ENCODE results near the gene RAD51B. TPM values are rescaled to one million over a fixed set of nuclear protein-coding genes. Genes with fewer than 3 reads are reported as not detected.

RAD51B gene
- total RNA-seq, 1 donor = 22.4 TPM

DNA sequence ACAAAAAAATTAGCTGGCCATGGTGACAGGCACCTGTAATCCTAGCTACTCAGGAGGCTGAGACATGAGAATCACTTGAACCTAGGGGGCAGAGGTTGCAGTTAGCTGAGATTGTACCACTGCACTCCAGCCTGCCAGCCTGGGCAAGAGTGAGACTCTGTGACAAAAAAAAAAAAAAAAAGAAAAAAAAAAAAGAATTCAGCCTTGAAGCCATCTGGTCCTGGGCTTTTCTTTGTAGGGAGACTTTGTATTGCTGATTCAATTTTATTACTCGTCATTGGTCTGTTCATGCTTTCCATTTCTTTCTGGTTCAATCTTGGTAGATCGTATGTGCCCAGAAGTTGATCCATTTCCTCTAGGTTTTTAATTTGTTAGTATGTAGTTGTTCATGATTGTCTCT lies 243.1 kb downstream of the RAD51B start:
- DNase-seq (ENCODE audit: low read depth in 2 of 3, low spot score in 2 of 3) = no peak

GRCh38 chr14:68065322-68065721 lies 245.7 kb downstream of the RAD51B start:
- DNase-seq (ENCODE audit: low read depth in 2 of 3, low spot score in 2 of 3) = no peak

DNA sequence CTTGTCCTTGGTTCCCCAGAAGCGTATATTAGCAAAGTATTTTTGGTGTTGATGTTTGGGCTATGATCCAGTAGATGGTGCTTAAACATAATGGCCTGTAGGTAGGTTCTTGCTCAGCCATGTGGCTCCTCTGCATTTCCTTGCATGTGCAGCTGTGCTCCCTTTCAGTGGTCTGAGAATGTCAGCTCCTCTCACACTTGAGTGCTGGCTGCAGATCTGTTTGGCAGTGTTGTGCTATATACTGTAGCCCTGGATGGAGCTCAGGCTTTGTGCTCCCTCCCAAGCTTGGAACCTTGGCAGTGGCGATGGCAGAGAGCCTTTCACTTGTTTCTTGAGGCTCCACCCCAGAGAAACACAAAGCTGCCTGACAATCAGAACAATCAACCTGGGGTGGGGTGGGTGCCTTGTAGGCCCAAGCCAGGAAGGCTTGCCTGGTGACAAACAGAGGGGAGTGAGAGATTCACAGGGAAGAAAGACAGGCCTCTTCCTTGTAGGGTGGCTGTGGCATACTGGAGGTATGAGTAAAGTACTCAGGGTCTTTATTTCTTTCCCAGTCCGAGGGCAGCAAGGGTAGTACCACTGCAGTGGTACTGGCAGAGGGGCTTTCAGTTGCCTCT lies 255.3 kb downstream of the RAD51B start:
- no peak for DNase-seq (ENCODE audit: low read depth in 2 of 3, low spot score in 2 of 3)

GRCh38 chr14:68075382-68076029 lies 255.9 kb downstream of the RAD51B start:
- no peak for DNase-seq (ENCODE audit: low read depth in 2 of 3, low spot score in 2 of 3)

DNA sequence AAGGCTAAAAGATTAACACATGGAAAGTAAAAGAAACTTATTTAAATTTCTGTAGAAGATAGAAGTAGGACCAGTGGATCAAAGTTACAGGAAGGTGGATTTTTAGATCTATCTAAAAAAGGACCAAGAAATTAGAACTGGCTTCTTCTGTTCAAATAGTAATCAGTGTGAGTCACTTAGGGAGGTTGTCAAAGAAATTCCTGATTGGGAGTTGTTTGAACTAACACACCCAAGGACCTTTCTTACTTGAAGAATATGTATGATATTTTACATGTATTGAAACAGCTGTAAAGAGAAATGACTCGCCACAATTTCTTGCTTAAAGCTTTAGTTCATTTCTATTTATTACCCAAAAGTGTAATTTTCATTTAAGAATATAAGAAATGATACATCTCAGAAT lies 256.9 kb downstream of the RAD51B start:
- no peak for DNase-seq (ENCODE audit: low read depth in 2 of 3, low spot score in 2 of 3)

- no peak for DNase-seq (ENCODE audit: low read depth in 2 of 3, low spot score in 2 of 3)
Observed at GRCh38 chr14:68079941-68080697, 260.5 kb downstream of the RAD51B start.

- peak in 1 of 3 donors; percentile 39 for DNase-seq (ENCODE audit: low read depth in 2 of 3, low spot score in 2 of 3)
Observed at GRCh38 chr14:68081489-68081888, 261.9 kb downstream of the RAD51B start.

DNA sequence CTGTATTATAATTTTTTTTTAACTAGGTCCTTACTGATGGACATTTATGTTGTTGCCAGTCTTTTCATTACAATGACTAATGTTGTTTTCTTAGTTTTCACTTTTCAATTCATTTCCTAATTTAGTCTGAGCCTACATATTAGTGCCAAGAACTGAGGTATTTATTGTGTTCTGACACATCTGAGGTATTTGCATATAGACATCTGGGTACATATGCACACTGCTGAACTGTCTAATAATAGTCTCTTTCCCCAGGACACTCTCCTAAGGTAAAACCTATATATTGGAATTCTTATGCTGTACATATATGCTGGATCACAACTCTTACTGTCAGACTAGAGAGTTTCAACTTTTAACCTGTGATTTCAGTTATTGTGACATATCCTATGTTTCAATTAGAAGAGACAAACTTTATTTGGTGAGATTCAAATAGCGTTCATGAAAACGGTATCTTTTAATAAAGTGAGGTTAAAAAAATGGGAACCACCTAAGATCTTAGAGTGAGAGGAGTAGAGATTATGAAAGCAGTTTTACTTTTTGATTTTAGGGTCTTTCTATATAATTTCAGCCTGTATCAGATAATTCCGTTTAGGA lies 263.2 kb downstream of the RAD51B start:
- no peak for DNase-seq (ENCODE audit: low read depth in 2 of 3, low spot score in 2 of 3)

DNA sequence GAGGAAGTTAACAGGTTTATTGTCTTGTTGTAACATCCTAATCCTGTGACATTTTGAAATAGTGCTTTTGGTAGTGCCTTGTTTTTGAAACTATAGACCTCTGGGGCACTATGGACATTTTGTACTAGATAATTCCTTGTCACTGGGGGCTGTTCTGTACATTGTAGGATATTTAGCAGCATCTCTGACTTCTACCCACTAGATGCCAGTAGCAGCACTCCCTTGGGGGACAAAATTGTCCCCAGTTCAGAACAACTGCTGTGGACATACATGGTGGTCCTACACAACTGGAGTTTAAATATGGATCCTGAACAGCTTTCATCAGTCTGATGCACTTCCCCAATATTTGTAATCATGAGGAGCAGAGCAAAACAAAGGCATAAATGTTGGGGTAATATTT lies 264.7 kb downstream of the RAD51B start:
- peak in 1 of 3 donors; percentile 61 for DNase-seq (ENCODE audit: low read depth in 2 of 3, low spot score in 2 of 3)

DNA sequence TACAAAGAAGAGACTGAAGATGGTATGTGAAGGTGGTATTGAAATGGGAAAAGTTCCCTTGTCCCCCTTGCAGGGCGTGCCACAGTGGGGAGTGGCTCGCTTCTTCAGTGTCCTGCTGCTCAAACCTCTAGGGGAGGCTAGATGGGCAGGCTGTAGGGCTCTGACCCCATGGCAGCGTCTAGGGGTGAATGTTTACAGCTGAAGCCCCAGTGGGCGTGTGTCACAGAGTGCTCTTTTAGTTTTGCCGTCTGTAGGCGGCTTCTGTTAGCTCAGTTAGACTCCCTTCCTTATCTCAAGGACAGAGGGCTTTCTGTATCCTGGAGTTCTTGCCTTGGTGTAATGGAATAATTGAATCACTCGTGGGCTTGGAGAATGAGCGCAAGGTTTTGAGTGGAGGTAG lies 266.2 kb downstream of the RAD51B start:
- no peak for DNase-seq (ENCODE audit: low read depth in 2 of 3, low spot score in 2 of 3)

DNA sequence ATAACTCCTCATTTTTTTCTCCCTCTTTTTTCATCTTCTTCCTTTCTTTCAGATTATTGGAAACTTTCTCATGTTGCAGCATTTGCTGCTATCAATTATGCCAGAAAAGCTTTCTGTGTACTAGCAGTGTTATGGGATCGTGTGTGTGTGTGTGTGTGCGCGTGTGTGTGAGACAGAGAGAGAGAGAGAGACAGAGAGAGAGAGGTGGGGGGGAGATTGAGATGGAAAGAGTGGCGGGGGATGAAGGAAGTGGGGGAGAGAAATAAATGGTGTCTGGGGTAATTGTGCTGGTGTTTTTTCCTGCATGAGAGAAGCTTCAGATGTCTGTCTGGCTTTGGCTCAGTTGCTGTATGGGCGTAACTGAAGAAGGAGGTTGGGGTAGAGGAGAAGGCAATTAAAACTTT lies 268.9 kb downstream of the RAD51B start:
- peak in 1 of 3 donors; percentile 40 for DNase-seq (ENCODE audit: low read depth in 2 of 3, low spot score in 2 of 3)

GRCh38 chr14:68089146-68089731 lies 269.7 kb downstream of the RAD51B start:
- DNase-seq (ENCODE audit: low read depth in 2 of 3, low spot score in 2 of 3) = peak in 1 of 3 donors; percentile 25

GRCh38 chr14:68094158-68094557 lies 274.6 kb downstream of the RAD51B start:
- no peak for DNase-seq (ENCODE audit: low read depth in 2 of 3, low spot score in 2 of 3)

DNA sequence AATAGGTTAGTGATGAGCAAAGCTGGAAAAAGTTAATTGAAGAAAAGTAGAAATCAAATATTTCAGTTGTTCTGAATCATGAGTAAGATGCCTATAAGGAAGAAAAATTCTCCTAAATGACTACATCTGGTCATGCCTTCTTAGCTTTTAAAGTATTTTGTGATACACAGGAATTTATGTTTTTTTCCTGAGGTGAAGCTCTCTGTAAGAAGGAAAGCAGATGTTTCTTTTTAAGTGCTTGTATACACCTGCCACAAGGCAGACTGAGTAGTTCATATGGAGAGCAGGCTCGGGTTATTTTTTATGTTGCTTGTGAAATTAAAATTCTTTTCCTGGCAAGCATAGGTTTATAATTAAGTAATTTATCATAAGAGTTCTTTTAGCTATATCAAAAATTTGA lies 275.2 kb downstream of the RAD51B start:
- DNase-seq (ENCODE audit: low read depth in 2 of 3, low spot score in 2 of 3) = no peak

DNA sequence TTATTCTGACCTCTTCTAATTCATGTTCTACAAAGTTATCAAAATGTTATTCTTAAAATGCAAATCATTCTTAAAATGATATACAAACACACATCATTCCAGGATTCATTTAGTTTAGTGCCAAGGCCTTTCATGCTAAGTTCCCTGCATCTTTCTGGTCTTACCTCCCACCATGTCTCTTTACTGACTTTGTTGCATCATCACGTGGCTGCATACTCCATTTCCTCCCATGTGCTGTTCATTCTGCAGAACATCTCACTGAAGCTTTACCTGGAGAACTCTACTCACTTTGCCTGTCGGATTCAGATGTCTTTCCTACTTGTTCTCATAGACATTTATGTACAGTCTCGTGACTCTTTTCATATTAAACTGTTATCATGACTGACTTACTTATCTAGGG lies 278.1 kb downstream of the RAD51B start:
- no peak for DNase-seq (ENCODE audit: low read depth in 2 of 3, low spot score in 2 of 3)

GRCh38 chr14:68098834-68099233 lies 279.3 kb downstream of the RAD51B start:
- DNase-seq (ENCODE audit: low read depth in 2 of 3, low spot score in 2 of 3) = no peak

- DNase-seq (ENCODE audit: low read depth in 2 of 3, low spot score in 2 of 3) = no peak
Observed at GRCh38 chr14:68099495-68100045, 280.0 kb downstream of the RAD51B start.

DNA sequence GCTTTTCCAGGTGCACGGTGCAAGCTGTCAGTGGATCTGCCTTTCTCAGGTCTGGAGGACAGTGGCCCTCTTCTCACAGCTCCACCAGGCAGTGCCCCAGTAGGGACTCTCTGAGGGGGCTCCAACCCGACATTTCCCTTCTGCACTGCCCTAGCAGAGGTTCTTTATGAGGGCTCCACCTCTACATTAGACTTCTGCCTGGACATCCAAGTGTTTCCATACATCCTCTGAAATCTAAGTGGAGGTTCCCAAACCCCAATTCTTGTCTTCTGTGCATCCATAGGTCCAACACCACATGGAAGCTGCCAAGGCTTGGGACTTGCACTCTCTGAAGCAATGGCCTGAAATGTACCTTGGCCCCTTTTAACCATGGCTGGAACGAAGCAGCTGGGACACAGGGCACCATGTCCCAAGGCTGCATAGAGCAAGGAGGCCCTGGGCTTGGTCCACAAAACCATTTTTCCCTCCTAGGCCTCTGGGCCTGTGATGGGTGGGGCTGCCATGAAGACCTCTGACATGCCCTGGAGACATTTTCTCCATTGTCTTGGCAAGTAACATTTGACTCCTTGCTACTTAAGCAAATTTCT lies 282.2 kb downstream of the RAD51B start:
- DNase-seq (ENCODE audit: low read depth in 2 of 3, low spot score in 2 of 3) = peak in 1 of 3 donors; percentile 16

GRCh38 chr14:68103853-68104252 lies 284.3 kb downstream of the RAD51B start:
- no peak for DNase-seq (ENCODE audit: low read depth in 2 of 3, low spot score in 2 of 3)

DNA sequence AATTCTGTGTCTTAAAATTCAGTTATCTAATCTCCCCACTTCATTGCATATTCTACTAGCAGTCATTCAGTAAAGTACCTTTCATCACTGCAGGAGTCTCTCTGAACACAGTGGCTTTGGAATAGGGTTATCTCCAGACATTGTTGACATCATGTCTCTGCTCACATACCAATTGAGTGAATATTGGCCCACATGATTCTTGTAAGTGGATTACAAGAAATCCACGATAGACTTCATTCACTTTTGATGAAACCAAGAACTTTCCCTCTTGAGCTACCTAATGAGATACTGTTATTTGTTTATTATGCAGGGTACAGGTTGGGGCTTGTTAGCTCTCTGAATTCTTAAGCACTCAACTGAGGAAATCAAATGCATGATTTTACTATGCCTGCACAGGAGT lies 284.9 kb downstream of the RAD51B start:
- no peak for DNase-seq (ENCODE audit: low read depth in 2 of 3, low spot score in 2 of 3)

Measured in hematopoietic multipotent progenitor cell (in vitro differentiated cells).